Hippocampal formation (tissue), 2 donors: ENCODE measurements around the gene SAXO2.
"Not testable (repeated sequence)": the region's sequence is repeated elsewhere in the genome, so short reads cannot be mapped to it uniquely, and the experiment has no call there.

ENCODE experiments used
- DNase-seq, 2 donors: peaks; one replicate each; lab custom pipeline; 2025; lab: John Stamatoyannopoulos, UW

SAXO2 gene

DNA sequence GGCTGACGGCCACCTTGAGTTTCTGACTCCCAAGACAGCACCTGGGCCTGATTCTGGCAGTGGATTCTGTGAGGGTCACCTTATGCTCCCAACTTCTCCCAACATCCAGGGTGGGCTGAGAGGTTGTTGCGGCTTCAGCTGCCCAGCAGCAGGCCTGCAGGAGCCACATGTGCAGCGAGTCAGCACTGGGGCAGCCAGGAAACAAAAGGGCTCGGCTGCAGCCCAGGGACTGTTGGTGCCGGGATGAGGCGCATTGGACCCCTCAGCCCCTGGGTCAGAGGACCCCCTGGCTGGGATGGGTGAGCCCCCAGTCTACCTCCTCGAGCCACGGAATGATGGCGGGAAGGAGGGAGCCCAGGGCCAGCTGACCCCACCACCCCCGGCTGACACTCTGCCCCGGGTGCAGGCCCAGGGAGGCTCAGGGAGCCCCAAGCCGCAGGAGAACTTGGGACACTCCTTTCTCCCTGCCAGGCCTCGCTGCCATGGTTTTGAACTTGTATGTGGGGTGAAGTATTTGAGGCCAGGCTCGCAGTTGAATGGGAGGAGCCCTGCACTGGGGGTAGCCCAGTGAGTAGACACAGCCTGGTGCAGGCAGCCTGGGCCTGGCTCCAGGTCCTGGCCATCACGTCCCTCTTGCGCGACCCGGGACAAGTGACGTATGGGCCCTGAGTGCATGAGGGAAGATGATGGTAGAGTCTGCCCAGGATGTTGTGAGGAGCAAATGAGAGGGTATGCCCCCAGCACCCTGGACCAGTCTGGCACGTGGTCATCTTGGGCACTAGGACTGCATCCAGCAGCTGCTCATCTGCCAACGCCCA lies 51.5 kb downstream of the SAXO2 start:
- not testable (repeated sequence) for DNase-seq

DNA sequence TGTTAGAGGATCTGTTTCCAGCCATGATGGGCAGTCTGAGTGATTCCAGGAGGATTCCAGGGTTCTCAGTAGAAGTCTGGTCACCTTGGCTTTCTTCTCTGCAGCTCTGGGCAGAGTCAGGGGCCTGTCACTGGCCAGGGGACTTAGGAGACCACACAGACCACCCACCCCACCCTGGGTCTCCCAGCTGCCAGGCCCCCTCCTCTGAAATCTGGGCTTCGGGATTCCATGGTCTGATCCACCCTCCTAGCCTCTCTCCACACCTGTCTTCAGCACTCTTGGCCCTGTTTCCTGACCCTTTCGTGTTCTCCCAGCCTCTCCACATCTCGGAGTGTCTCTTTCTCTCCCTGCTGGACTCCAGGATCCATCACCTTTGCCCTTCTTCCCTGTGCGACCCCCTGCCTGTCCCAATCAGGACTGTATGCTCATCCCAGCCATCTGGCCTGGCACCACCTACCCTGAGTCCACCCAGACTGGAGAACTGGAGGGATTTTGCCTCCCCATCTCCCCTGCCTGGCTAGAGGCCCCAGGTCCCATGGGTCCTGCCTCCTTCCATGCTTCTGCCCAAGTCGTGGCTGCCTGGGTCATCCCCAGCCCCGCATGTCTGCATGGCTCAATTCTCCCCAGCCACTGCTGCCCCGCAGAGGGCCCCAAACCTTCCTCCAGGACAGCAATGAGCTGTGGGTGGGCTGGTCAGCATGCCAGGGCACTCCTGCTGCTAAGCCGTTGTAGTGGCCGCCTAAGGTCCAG lies 52.3 kb downstream of the SAXO2 start:
- DNase-seq, result no peak

GRCh38 chr15:82315519-82316246 lies 53.1 kb downstream of the SAXO2 start:
- DNase-seq, result no peak

DNA sequence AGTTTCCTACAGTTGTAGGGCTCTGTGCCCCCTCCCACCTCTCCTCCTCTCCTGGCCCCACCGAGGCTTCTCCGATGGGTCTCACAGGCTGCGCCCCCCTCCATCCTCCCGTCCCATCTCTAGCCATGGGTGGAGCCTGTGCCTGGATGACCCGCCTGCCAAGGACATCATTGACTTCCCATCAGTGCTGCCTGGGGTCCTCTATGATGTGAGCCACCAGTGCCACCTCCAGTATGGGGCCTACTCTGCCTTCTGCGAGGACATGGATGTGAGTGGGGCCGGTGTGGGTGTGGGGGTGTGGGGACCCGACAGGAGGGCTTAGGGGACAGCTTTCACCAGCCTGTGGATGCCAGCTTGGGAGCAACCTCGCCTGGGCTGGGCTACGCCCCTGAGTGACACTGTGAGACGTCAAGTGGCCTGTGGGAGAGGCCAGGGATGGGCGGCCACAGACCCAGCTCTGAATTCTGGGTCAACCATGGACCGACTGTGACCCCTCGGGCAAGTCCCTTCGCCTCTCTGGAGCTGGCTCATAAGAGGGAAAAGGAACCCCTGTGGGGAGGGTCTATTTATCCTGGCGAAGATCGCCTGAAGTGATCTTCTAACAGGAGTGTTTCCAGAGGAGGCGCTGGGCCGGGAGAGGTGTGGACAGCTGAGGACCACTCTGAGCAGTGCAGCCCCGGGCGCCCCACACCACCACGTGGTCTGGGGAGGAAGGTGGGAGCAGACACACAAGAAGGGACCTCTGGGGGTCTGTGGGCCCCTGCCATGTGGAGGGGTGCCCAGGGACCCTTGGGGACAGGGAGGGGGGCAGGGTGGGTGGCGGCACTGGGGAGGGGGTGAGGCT lies 53.9 kb downstream of the SAXO2 start:
- DNase-seq, result not testable (repeated sequence)

DNA sequence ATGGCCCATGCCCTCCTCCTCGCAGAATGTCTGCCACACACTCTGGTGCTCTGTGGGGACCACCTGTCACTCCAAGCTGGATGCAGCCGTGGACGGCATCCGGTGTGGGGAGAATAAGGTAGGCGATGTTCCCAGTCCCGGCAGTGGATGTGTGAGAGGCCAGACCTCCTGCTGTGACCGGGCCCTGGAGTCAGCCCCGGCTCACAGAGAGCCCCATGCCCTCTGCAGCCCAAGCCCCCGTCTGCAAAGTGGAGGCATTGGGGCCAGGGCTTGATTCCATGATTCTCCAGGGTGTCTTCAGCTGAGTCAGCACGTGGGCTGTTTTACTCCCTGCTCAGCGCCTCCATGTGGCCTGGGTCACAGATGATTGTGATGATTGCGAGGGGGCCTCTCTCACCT lies 54.5 kb downstream of the SAXO2 start:
- DNase-seq, result no peak

- not testable (repeated sequence) for DNase-seq
Observed at GRCh38 chr15:82317516-82317915, 54.9 kb downstream of the SAXO2 start.

GRCh38 chr15:82318281-82318680 lies 55.7 kb downstream of the SAXO2 start:
- DNase-seq, result not testable (repeated sequence)

DNA sequence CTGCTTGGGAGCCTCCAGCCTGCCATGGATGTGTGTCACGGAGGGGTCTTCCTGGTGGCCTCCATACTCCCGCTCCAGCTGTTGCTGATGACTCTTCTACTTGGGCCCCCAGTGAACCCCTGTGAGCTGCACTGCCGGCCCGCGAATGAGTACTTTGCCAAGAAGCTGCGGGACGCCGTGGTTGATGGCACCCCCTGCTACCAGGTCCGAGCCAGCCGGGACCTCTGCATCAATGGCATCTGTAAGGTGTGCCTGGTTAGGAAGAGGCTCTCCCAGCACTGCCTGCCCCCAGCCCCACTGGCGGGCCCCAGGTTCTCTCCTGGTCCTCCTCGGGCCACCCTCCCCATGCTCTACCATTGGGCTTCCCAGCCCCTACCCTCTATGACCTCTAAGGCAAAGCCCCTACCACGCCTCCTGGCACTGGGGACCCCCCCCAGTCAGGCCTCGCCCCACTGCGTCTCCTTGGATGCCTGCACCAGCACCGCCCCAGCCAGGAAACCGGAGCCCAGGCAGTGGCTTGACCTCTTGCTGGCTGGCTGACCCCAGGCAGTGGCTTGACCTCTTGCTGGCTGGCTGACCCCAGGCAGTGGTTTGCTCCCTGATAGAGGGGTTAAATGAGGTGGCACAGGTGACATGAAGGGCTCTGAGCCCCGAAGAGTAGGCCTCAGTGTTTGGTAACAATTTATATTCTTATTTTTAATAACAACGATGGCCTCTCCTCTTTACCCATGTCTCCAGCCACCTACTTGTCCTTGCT lies 57.1 kb downstream of the SAXO2 start:
- not testable (repeated sequence) for DNase-seq

DNA sequence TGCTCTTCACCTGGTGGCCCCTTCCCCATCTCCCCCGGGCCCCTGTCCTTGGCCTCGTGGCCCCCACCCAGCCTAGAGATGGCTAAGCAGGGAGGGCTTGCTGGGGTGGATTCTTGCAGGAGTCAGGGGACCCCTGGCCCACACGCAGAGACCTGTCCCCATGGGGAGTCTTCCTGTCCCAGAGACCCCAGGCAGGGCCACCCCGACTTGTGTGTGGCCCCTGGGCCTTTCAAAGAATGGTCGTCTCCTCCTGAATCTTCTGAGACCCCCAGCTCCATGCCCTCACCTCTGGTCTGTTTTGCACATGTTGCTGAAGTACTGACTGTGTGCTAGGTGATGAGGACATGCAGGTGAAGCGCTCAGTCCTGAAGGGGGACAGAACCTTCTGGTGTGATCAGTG lies 58.2 kb downstream of the SAXO2 start:
- not testable (repeated sequence) for DNase-seq

GRCh38 chr15:82322488-82322887 lies 59.9 kb downstream of the SAXO2 start:
- DNase-seq, result not testable (repeated sequence)

DNA sequence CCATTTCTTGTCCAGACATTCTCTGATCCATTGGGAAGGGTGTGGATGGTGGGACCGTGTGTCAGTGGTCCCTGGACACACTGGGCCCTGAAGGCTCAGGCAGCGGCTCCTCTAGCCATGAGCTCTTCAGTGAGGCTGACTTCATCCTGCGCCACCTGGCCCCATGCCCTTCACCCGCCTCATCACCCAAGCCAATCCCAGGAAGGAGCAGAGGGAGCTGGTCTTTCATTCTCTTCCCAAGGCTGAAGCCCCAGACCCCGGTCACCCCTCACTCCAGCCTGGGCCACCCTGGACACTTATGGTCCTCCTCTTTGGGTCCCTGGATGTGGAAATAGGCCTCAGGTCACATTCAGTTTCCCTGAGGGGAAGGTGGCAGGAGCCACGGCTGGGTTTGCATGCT lies 62.2 kb downstream of the SAXO2 start:
- not testable (repeated sequence) for DNase-seq

GRCh38 chr15:82325646-82326045 lies 63.0 kb downstream of the SAXO2 start:
- not testable (repeated sequence) for DNase-seq

DNA sequence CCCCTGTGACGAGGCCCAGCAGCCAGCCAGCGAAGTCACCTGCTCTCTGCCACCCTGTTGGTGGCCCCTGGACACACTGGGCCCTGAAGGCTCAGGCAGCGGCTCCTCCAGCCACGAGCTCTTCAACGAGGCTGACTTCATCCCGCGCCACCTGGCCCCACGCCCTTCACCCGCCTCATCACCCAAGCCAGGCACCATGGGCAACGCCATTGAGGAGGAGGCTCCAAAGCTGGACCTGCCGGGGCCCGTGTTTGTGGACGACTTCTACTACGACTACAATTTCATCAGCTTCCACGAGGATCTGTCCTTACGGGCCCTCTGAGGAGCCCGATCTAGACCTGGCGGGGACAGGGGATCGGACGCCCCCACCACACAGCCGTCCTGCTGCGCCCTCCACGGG lies 64.3 kb downstream of the SAXO2 start:
- not testable (repeated sequence) for DNase-seq

DNA sequence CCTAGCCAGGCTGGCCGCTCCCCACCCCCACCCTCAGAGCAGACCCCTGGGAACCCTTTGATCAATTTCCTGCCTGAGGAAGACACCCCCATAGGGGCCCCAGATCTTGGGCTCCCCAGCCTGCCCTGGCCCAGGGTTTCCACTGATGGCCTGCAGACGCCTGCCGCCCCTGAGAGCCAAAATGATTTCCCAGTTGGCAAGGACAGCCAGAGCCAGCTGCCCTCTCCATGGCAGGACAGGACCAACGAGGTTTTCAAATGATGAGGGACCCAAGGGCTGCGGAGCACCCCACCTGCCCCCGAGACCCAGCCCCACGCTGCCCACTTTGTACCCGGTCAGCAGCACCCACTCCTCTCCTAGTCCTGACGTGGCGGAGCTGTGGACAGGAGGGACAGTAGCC lies 64.8 kb downstream of the SAXO2 start:
- DNase-seq, result not testable (repeated sequence)

DNA sequence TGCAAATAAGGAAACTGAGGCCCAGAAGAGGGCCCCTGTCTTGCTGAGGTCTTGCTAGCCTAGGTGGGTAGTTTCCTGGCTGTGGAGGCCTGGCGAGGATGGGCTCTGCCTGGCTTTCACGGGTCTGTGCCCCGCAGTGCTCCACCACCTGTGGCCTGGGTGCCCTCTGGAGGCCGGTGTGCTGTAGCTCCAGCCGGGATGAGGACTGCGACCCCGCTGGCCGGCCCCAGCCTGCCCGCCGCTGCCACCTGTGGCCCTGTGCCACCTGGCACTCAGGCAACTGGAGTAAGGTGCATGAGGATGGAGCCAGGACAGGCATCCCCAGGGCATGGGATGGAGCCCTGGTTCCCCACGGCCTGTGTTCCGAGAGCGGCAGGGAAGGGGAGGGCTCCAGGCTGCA lies 66.4 kb downstream of the SAXO2 start:
- DNase-seq, result not testable (repeated sequence)

- DNase-seq, result not testable (repeated sequence)
Observed at GRCh38 chr15:82330921-82331320, 68.3 kb downstream of the SAXO2 start.

DNA sequence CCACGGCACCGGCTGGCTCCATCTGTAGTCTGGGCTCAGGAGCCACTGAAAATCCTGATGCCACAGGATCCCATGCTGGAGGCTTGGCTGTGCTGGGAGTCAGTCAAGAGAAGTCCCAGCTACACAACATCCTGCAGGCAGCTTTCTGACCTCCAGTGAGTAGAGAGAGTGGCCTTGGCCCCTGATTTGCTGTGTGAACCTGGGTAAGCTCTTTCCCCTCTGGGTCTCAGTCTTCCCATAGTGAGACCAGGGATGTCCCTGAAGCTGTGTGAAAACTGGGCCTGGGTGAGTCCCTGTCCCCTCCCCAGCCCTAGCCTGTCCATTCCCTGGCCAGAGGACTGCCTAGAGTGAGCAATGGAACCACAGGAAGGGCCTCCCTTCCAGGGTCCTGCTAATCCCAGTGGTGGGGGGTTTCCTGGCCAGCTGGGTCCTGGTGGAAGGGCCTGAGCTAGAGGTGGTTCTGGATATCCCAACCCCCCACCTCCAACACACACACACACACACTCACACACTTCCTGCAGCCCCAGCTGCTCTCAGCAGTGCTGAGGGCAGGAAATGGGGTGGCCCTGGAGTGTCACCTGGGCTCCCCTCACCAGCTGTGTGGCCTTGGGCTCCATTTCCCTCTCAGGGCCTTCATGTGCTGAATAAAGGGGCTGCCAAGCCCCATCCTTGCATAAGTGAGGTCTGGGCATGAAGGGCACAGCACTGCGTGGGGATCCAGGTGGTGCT lies 69.1 kb downstream of the SAXO2 start:
- DNase-seq, result not testable (repeated sequence)

GRCh38 chr15:82332711-82333602 lies 70.3 kb downstream of the SAXO2 start:
- not testable (repeated sequence) for DNase-seq
